AG09309 (cell line): ENCODE data around the gene MGAT5B.

ENCODE experiments used
- DNase-seq: peaks from one replicate; pipeline ENCODE4 v3.0.0-alpha.2; 2010; ENCODE audit warnings: low read depth
- H3K4me3 ChIP-seq: 2 replicates; pipeline ENCODE4 v1.5.1; 2011; ENCODE audit warnings: mild to moderate bottlenecking, low read depth, low read length, moderate library complexity; ENCODE audit not compliant: control insufficient read depth
- TF ChIP-seq, protein P1 (sequence below): IDR thresholded peaks from 2 replicates; pipeline ENCODE4 v1.5.1; 2011; ENCODE audit warnings: mild to moderate bottlenecking, low read depth, low read length, inconsistent platforms; ENCODE audit not compliant: insufficient read depth, control insufficient read depth; ENCODE audit errors: missing control alignments

The MGAT5B gene

DNA sequence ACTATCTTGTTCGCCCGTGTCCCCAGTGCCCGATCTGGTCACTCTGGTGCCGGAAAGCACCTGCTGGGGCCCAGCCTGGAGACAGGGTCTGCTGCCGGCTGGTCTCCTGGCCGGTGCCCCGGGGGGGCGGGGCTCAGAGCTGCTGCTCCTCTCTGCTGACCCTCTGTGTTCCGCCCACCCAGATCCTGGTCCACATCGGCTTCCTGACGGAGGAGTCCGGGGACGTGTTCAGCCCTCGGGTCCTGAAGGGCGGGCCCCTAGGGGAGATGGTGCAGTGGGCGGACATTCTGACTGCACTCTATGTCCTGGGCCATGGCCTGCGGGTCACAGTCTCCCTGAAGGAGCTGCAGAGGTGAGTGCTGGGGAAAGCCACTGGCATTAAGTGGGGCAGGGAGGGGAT is 37.6 kb downstream of the MGAT5B start:
- no peak for DNase-seq
- no peak overlapping the region for H3K4me3 ChIP-seq
- TF ChIP-seq, protein P1, sequence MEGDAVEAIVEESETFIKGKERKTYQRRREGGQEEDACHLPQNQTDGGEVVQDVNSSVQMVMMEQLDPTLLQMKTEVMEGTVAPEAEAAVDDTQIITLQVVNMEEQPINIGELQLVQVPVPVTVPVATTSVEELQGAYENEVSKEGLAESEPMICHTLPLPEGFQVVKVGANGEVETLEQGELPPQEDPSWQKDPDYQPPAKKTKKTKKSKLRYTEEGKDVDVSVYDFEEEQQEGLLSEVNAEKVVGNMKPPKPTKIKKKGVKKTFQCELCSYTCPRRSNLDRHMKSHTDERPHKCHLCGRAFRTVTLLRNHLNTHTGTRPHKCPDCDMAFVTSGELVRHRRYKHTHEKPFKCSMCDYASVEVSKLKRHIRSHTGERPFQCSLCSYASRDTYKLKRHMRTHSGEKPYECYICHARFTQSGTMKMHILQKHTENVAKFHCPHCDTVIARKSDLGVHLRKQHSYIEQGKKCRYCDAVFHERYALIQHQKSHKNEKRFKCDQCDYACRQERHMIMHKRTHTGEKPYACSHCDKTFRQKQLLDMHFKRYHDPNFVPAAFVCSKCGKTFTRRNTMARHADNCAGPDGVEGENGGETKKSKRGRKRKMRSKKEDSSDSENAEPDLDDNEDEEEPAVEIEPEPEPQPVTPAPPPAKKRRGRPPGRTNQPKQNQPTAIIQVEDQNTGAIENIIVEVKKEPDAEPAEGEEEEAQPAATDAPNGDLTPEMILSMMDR: no peak

DNA sequence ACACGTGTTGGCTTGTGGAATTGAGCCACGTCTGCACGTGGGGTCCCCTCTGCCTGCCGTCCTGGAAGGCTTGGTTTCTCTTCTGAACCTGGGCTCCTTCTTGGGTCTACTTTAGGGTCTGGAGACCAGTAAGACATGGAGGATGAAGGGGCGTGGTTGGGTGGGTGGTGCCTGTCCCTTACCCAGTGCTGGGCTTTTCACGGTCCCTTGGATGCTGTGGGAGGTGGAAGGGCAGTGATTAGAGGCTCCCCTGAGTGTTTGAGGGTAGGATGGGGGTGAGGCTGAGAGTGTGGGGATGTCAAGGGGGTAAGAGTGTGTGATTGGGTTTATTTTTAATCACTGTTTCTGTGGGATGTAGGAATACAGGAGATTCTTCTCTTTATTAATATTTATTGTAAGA is 38.3 kb downstream of the MGAT5B start:
- no peak overlapping the region for H3K4me3 ChIP-seq
- TF ChIP-seq, protein P1: no peak
- DNase-seq: no peak

DNA sequence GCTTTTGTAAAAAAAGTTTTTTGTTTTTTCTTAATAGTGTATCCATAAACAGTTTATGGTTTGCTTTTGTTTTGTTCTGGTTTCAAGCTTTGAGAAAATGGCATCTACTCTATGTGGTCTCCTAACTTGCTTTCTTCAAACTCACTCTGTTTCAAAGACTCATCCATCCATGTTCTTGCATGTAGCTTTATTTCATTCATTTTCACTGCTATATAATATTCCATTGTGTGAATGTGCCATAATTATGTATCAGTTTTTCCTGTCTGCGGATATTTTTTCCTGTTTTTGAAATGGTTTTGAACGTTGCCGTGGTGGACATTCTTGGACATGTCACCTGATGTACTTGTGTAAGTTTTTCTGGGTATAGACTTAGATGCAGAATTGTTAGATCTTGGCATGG is 39.1 kb downstream of the MGAT5B start:
- no peak overlapping the region for H3K4me3 ChIP-seq
- TF ChIP-seq, protein P1: no peak
- no peak for DNase-seq

DNA sequence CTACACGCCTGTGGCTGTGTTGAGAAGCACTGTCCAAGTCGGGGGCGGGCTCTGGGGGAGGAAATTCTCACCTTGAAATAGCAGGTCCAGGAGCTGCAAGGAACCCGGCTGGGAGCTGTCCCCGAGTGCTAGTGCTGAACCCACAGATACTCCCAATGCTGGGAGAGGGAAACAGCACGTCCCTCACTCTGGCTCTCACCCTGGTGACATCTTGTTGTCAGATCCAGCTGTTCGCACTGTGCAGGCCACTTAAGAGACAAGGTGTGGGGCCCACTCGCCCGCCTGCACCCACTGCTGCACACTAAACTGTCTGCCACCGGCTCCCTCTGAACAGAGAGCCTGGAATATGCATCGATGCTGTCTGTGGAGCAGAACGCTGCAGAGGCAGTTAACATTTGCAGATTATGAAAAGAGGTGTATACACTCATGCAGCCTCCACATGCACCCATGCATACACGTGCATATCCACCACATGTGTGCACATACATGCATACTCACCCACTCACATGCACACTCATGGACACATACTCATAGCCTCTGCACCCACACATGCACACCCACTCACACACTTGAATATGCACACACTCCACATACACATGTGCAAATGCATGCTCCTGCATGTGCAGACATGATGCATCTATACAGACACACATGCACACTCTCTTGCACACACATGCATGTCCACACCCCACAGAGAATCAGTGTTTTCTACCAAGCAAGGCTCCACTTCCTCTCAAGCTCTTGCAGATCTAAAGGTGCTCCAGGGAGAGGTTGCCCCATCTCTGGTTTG is 42.0 kb downstream of the MGAT5B start:
- TF ChIP-seq, protein P1: no peak
- no peak for DNase-seq
- H3K4me3 ChIP-seq: no peak overlapping the region

DNA sequence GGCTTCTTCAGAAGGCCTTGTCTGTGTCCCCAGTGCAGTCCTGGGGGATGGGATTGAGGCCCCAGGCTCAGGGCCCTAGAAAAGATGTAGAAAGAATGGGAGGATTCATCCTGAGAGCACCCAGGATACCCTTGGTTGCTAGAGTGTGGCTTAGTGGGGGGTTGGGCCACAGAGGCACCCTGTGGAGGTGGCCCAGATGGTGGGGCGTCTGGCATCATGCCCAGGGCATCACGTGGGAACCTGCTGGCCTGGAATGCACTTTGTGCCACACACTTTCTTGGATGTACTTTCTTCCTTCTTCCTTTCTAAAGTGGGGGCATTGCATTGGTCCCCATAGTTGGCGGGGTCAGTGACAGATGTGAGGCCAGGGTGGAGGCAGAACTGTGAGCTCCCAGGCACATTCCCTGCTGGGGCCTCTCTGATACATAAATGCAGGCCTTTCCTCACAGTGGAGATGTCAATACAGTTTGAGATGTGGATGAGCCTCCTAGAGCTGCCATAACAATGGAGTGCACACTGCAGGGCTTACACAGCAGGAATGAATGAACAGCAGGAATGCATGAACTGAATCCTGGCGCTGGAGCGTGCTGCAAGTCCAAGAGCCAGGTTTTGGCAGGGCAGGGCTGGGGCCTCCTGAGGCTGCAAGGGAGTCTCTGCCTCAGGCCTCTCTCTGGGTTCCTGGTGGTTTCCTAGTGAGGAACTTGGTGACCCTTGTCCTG is 43.3 kb downstream of the MGAT5B start:
- TF ChIP-seq, protein P1: no peak
- DNase-seq: no peak
- no peak overlapping the region for H3K4me3 ChIP-seq

DNA sequence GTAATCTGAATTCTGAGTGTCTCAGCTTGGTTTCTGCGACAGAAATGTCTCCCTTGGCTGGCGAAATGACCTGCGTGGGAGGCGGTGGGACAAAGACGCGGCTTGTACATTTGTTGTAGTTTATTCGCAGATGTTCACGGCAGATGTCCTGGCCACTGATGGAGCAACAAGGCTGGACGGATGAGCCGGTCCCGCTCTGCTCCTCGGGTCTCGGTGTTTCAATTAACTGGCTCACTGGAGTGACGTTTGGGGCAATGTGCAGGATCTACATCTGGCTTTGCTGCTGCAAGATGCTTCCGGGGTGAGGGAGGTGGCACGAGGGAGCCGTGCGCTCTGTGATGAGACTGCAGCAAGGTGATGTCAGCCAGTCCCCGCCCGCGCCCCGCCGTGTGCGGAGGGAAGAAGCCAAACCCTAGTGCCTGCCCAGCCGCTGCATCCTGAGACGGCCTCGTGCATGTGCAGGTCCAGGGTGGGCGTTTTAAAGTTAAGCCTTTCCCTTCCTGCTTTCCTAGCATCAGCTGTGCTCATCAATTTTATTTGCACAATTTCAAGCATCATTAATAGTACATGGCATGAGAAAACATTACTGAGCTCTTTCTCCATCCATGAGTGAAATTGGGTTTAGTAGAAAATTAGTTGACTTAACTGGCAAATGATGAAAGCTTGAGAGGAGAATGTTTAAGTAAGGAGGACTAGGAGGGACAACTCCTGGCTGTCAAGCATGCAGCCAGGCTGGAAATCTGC is 44.4 kb downstream of the MGAT5B start:
- no peak for DNase-seq
- TF ChIP-seq, protein P1: no peak
- H3K4me3 ChIP-seq: no peak overlapping the region
